ENCODE measurements around the gene CHI3L1.

The CHI3L1 gene

GRCh38 chr1:203204756-203205155 is 18.3 kb upstream of the CHI3L1 start:
- no peak for DNase-seq

DNA sequence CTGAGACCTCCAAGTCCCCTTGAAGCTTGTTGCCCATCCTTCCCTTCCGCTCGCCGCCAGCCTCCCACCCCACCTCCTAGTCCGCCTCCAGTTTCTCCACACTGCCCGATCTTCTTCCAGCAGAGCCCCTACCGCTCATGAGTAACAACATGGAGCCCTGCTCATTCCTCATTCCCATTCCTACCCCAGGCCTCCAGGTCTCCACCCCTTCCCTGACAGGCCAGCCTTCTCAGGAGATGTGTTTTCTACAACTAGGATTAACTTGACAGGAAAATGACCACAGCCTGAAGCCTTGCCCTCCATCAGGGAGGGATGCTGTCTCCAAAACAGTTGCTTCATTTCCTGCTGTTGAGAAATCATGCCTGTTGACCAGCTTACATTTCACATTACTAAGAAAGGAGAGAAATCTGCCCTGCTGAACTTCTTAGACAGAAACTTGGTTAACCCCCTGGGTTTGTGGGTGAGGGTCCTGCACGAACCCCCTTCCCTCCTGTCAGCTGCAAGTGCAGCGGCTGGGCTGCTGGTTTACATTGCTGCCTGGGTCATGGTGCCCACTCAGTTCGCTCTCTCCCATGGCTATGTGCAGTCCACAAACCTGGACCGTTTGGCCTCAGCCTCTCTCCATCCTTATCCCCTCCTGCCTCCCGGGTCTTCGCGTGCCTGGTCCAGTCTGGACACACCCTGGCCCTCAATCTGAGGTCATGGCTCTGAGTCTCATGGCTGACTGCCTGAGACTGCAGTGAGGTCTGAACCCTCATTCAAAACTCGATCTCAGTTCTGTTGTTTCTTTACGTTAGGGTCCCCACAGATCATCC is 16.1 kb upstream of the CHI3L1 start:
- DNase-seq, result no peak

DNA sequence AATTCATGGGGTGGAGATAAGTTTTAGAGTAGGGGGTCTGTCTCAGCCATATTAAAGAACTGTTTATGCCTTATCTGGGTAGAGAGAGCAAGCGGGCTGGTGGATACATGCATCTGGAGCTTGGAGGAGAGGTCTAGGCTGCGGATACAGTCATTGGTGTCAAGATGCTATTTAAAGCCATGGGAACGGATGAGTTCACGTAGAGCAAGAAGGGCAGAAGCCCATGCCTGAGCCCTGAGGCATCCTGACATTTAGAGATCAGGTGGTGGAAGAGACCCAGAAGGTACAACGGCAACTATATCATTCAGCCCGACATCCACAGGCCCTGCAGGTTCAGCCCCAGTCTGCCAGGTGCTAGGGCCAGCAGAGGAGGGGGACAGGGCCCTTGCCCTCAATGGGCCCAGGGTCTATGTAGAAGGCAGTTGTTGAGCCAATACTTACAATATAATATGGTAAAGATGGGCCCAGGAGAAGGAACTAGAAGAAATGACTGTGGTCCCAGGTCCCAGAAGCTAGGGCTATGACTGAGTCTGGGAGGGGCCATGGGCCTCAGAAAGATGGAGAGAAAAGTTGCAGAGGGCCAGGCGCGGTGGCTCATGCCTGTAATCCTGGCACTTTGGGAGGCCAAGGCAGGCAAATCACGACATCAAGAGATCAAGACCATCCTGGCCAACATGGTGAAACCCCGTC is 15.2 kb upstream of the CHI3L1 start:
- no peak for DNase-seq

- no peak for DNase-seq
Measured at GRCh38 chr1:203200916-203201315, 14.4 kb upstream of the CHI3L1 start.

GRCh38 chr1:203199816-203200571 is 13.5 kb upstream of the CHI3L1 start:
- no peak for DNase-seq

DNA sequence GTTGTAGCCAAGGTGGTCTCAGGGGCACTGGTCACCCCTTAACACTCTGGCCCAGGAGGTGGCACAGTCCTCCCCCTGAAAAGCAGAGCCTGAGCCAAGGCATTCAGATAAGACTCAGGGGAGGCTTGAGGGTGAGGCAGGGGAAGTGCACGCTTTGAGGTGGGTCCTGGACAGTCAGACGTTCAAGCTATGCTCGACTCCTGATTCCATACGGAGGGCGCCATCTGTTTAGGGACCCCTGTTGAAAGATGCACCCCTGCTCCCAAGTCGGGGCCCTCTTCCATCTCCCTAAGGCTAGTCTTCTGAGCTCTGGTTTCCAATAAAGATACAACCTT is 12.9 kb upstream of the CHI3L1 start:
- no peak for DNase-seq

DNA sequence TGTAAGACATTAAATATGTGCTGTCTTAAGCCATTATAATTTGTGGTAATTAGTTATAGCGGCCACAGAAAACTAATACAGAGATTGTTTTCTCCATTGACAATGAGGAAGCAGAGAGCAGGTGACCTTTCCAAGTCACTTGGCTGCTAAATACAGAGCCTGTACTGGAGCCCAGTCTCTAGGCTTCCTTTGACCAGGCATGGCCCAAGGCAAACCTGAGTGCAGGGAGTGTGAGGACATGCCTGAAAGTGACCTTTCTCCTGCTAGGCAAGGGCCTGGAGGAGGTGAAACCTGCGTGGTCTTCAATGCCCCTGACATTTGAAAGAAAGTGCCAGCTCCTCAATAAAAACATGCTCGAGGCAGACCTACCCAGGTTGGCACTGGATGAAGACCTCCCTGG is 12.5 kb upstream of the CHI3L1 start:
- DNase-seq, result no peak

DNA sequence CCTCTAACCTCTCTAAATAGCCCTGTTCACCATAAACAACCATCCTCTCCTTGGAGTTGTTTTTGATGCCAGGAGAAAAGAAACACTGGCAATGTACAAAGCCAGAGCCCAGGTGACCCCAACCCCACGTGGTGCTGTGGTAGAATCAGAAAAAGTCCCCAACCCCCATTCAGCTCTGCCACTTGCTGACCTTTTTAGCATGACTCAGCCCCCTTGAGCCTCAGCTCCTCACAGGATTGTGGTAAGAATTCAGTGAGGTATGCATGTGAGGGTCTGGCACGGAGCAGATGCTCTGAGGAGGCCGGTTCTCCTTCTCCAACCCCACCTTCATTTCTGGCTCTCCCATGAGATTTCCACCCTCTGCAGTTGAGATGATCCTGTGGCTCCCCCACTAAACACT is 11.1 kb upstream of the CHI3L1 start:
- no peak for DNase-seq

DNA sequence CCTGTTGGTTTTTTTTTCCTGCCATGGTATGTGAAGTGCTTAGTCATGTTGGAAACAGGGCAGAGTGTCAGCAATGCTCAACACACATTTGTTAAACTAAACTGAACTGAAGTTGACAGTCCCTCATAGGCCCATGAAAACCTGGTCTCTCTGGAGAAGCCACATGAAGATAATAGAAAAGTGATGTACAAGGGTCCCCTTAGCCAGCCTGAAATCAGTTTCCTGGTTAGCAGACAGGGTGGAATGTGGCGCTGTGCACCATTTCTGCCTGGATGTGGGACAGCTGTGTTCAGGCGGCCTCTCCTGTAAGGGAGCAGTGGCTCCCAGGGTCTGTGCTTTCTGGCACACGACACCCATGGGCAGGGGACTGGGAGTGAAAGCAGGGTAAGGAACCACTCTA is 9.9 kb upstream of the CHI3L1 start:
- DNase-seq, result no peak

DNA sequence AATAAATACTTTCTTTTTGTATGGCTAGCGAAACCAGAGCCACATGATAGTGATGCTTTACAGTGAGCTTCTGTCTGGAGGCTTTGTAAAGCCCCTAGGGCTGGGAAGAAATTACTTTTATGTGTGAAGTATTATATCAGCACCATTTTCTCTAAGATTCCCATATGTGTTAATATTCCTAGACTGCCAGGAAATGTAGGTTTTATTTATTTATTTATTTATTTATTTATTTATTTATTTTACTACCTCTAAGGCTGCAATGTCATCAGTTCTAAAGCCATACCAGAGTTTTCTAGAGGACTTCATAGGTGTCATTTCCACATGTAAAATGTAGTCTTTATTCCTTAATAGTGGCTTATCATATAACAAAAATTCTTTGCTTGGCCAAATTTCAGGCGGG is 4.4 kb upstream of the CHI3L1 start:
- DNase-seq, result no peak

DNA sequence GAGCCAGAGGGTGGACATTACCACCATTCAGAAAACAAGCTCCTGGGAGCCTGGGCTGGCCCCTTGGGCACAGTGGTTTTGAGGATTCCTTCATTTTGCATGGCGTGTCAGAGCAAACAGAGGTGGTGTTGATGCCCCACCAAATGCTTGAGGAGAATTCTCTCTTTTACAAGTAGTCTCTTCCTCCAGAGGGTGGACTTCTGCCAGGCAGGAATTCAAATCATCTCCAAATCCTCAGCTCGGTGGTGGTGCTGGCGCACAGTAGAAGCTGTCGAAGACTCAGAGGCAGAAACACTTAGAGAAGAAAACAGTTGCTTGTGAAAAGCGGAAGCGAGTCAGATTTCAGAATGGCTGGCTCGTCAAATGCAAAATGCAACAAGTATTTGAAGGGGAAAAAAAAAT is 3.4 kb upstream of the CHI3L1 start:
- DNase-seq, result no peak

GRCh38 chr1:203188686-203189232 is 2.3 kb upstream of the CHI3L1 start:
- DNase-seq, result no peak

DNA sequence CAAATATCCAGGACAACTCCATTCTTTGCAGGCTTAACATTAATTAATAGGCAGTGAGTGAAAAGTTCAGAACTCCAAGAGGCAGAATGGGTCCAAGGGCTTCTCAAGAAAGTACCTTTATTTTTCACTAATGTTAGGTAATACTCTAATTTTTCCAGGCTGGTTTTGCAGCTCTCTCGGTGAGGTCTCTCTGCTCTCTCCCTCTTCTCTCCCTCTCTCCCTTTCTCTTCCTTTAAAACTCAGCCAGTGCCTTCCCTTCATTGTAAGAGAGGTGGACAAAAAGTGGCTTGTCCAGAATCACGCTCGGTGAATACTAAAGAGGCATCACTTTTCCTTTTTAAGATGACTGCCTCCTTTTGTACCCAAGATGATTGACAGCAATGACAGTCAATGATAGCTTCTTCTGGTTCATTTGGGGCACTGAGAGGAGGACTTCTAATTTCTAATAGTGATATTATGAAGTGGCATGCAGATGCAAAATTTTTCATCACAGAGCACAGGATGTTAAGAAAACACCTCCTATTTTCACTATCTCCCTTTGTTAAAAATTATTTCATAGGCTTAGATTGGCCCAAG is 1.3 kb upstream of the CHI3L1 start:
- DNase-seq, result no peak

GRCh38 chr1:203187304-203187685 is 791 bp upstream of the CHI3L1 start:
- no peak for DNase-seq

- DNase-seq, result no peak
Measured at GRCh38 chr1:203186091-203186445, 436 bp downstream of the CHI3L1 start.

DNA sequence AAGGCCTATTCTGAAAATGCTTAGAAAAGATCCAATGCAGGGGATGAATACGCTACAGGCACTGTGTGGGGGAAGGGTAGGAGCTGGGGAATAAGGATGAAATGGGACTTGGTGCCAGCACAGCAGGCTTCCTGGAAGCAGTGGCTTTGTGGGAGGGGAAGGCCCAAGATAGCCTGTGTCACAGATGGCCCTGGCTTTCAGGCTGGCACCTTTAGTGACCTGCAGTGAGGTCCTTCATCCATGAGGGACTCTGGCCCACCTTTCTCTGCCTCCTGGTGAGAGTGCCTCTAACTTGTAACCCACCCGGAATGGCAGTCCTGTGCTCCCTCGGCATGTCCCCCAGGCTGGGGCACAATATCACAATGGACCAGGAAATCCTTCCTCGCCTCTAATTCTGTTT is 919 bp downstream of the CHI3L1 start:
- no peak for DNase-seq

- no peak for DNase-seq
Measured at GRCh38 chr1:203185061-203185461, 1.4 kb downstream of the CHI3L1 start.

DNA sequence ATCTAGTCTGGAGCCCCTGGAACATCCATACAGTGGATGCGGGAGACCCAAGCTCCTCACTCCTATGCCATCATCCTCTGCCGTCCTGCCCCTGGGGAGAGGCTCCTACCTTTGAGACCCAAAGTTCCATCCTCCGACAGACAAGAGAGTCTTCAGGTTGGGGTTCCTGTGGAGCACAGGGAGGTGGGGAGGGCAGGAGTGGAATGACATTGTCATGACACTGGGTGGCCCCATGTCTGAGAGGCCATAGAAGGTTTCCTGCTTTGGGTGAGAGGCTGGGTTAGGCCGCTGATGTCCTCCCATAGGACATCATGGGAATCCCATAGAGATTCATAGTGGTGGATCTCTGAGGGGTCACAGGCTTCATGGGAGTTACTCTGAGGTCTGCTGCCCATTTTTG is 2.0 kb downstream of the CHI3L1 start:
- DNase-seq, result no peak

DNA sequence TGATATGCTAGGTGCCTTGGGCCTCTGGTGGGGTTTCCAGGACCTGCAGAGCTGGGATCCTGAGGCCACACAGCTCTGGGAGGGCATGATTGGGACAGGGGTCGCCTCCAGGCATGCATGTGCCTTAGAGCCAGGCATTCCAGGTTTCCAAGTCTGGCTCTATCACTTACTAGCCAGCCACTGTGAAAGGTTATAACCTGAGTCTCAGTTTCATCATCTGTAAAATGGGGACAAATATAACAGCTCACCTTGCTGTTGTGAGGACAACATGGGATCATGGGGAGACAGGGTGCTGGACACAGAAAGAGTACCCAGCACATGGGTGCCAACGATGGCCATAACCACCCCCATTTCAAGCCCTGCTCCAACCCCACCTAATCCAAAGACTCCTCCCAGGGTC is 2.7 kb downstream of the CHI3L1 start:
- no peak for DNase-seq

- DNase-seq, result no peak
Measured at GRCh38 chr1:203182387-203182953, 4.0 kb downstream of the CHI3L1 start.

GRCh38 chr1:203181586-203182386 is 4.7 kb downstream of the CHI3L1 start:
- DNase-seq, result no peak

GRCh38 chr1:203180611-203181330 is 5.7 kb downstream of the CHI3L1 start:
- no peak for DNase-seq
